Kidney epithelial cell (primary cell): ENCODE results near the gene VPS16. TPM values are rescaled to one million over a fixed set of nuclear protein-coding genes. Genes with fewer than 3 reads are reported as not detected.
"Not testable (repeated sequence)": the region's sequence is repeated elsewhere in the genome, so short reads cannot be mapped to it uniquely, and the experiment has no call there.

ENCODE experiments used
- DNase-seq: peaks from one replicate; pipeline ENCODE4 v3.0.0-alpha.2; 2010; ENCODE audit warnings: low read depth
- H3K27me3 ChIP-seq: 2 replicates; pipeline ENCODE4 v1.6.0; 2011; ENCODE audit warnings: low read length; ENCODE audit not compliant: control insufficient read depth, insufficient read depth
- H3K36me3 ChIP-seq: 2 replicates; pipeline ENCODE4 v1.5.1; 2011; ENCODE audit warnings: low read length; ENCODE audit not compliant: control insufficient read depth, insufficient read depth
- H3K4me3 ChIP-seq: 2 replicates; pipeline ENCODE4 v1.5.1; 2011; ENCODE audit warnings: low read depth, mild to moderate bottlenecking, control low read depth, low read length
- CTCF ChIP-seq: IDR thresholded peaks from 2 replicates; pipeline ENCODE4 v1.5.1; 2011; ENCODE audit warnings: mild to moderate bottlenecking, moderate library complexity, low read length, control low read depth, inconsistent platforms; ENCODE audit not compliant: insufficient read depth, poor library complexity, severe bottlenecking
- total RNA-seq: library from RNA; depleted of rRNA; stranded (reverse); fragments of >200 nt; gene quantifications from 2 replicates; pipeline ENCODE4 v1.2.3, GENCODE V29; 2015

Gene VPS16
- total RNA-seq, 1 donor from 2014 or later = 38.6 TPM

DNA sequence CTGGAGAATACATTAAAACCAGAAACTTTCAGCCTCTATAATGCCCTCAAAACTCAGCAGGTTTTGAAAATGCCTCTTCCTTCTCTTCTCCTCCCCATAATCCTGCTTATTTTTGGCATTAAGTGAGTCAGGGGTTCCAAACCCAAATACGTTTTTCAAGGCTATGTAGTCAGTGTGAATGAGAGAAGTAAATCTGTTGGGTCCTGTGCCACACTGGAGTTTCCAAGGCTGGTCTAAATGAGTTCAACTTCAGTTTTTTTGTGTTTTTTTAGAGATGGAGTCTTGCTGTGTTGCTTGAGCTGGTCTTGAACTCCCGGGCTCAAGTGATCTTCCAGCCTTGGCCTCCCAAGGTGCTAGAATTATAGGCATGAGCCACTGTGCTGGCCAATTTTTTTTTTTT, 53.7 kb downstream of the VPS16 start:
- Histone ChIP-seq H3K36me3 (no peaks in the 10 kb centered on the region), H3K27me3 (no peaks in the 10 kb centered on the region), H3K4me3 (no peak overlapping the region)
- DNase-seq = no peak
- no peak for TF ChIP-seq CTCF

DNA sequence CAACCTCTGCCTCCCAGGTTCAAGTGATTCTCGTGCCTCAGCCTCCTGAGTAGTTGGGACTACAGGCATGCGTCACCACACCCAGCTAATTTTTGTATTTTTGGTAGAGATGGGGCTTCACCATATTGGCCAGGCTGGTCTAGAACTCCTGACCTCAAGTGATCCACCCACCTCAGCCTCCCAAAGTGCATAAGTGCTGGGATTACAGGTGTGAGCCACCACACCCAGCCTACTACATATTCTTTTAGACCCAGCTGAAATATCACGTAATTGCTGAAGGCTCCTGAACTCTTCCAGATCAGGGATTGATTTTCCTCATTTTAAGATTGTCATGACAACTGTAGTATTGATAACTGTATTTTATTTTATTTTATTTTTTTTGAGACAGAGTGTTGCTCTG, 54.6 kb downstream of the VPS16 start:
- H3K4me3 ChIP-seq, H3K27me3 ChIP-seq, H3K36me3 ChIP-seq, DNase-seq: not testable (repeated sequence)

DNA sequence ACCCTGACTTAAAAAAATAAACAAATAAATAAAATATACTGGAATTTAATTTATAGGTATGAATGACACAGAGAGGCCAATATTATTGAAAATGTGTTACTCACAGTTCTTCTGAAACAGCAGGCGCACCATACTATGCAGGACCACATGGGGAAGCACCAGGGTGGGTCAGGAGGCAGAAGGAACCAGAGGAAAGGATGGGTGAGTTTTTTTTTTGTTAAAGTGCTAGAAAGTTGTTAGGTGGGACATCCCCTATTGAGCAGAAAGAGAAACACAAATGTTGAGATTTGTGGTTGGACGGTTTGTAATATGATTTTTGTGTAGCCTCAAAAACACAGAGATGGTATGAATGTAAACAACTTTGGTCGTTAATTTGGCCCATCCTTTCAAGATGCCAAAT, 58.7 kb downstream of the VPS16 start:
- H3K36me3 ChIP-seq = no peaks in the 10 kb centered on the region
- no peak for TF ChIP-seq CTCF
- no peak overlapping the region for H3K4me3 ChIP-seq
- H3K27me3 ChIP-seq = no peaks in the 10 kb centered on the region
- DNase-seq = no peak

GRCh38 chr20:2900845-2901592, 60.5 kb downstream of the VPS16 start:
- no peak overlapping the region for H3K4me3 ChIP-seq
- TF ChIP-seq CTCF = no peak
- DNase-seq = no peak
- no peaks in the 10 kb centered on the region for H3K36me3 ChIP-seq
- no peaks in the 10 kb centered on the region for H3K27me3 ChIP-seq

DNA sequence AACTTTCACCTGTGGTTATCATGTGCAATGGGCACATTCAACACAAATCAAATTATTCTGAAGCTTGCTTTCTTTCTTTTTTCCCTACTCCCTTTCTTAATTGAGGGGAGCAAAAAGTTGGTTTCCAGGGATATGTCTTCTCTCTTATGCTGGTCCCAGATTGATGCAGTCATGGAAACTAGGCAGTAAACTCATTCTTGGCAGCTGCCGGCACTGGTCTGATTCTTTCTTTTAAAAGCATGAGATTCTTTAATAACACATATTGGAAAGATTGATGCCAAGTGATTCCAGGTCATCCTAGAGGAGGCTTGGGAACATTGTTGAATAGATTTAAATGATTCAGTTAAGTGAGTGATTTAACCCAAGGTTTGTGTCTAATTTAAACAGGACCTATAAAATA, 61.7 kb downstream of the VPS16 start:
- no peaks in the 10 kb centered on the region for H3K27me3 ChIP-seq

DNA sequence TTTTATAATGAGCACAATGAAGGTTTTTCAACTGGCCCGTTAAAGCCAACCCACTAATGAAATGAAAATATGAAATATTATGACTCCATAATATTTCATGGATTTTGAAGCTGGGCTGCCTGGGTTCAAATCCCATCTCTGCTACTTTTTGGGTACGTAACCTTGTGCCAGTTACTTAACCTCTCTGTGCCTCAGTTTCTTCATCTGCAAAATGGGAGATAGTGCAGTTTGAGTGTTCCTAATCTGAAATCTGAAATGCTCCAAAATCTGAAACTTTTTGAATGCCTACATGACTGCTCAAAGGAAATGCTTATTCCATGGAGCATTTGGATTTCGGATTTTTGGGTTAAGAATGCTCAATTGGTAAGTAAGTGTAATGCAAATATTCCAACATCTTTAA, 62.3 kb downstream of the VPS16 start:
- TF ChIP-seq CTCF = no peak

More for the DNA sequence above, 61.7 kb downstream of the VPS16 start:
- no peak for TF ChIP-seq CTCF
- DNase-seq = no peak
- Histone ChIP-seq H3K36me3 (no peaks in the 10 kb centered on the region), H3K4me3 (no peak overlapping the region)

More for the DNA sequence above, 62.3 kb downstream of the VPS16 start:
- DNase-seq = no peak
- no peaks in the 10 kb centered on the region for H3K36me3 ChIP-seq
- no peaks in the 10 kb centered on the region for H3K27me3 ChIP-seq
- no peak overlapping the region for H3K4me3 ChIP-seq
